Body of pancreas (tissue), 4 donors: Measurements from ENCODE around the gene CEACAM20. TPM values are rescaled to one million over a fixed set of nuclear protein-coding genes. Genes with fewer than 3 reads are reported as not detected.
"Not testable (repeated sequence)": the region's sequence is repeated elsewhere in the genome, so short reads cannot be mapped to it uniquely, and the experiment has no call there.

Experiments
- ATAC-seq: fragments of 150-250 bp; one replicate; pipeline ENCODE4 v1.9.1; 2016
- DNase-seq, 4 donors: peaks; one replicate each; pipeline ENCODE4 v3.0.0-alpha.2; 2019
- H3K27ac ChIP-seq, 4 donors: fragments of 200-600 bp; sonication (generic); 1 replicate in 3 of 4; 2 replicates in 1 of 4; pipeline versions ENCODE4 v1.5.1 to v1.6.1; 2016 to 2019; ENCODE audit warnings: mild to moderate bottlenecking in 1 of 4, mixed read lengths in 1 of 4, moderate library complexity in 1 of 4
- H3K27me3 ChIP-seq, 2 donors: fragments of 200-600 bp; sonication (generic); one replicate each; pipeline ENCODE4 v1.6.0; 2016; ENCODE audit warnings: mild to moderate bottlenecking in 1 of 2
- H3K36me3 ChIP-seq, 2 donors: fragments of 200-600 bp; sonication (generic); replicated peaks in 1 of 2; 2 replicates each; pipeline ENCODE4 v1.5.1; 2016; ENCODE audit warnings: low read depth in 2 of 2; ENCODE audit not compliant: insufficient read depth in 1 of 2
- H3K4me1 ChIP-seq: fragments of 200-600 bp; sonication (generic); one replicate; pipeline ENCODE4 v1.6.0; 2016
- H3K4me3 ChIP-seq, 2 donors: fragments of 200-600 bp; sonication (generic); 1 replicate in 1 of 2; 2 replicates in 1 of 2; pipeline ENCODE4 v1.5.1; 2016 to 2019
- H3K9me3 ChIP-seq, 3 donors: fragments of 200-600 bp; sonication (generic); 1 replicate in 2 of 3; 2 replicates in 1 of 3; pipeline ENCODE4 v1.5.1; 2016
- POLR2A ChIP-seq, 3 donors: fragments of 450-650 bp; IDR thresholded peaks; one replicate each; pipeline ENCODE4 v1.6.1; 2016; ENCODE audit warnings: antibody characterized with exemption in 3 of 3, mild to moderate bottlenecking in 2 of 3
- WGBS, 2 donors: methylation state at CpG; one replicate each; pipeline ENCODE4 v1.1.5; 2017; 5-methylcytosine and 5-hydroxymethylcytosine counted together
- intact Hi-C: fragments of 100-400 bp; cut with DNase I; formaldehyde crosslinking; loops from one replicate; pipeline ENCODE4 v1.15.1; 2023
- total RNA-seq, 2 donors: library from RNA; depleted of rRNA; stranded (reverse); fragments of >200 nt; gene quantifications; one replicate each; pipeline ENCODE4 v1.1.0, GENCODE V29; 2016
- TF ChIP-seq, protein P1 (sequence below), 7 experiments: fragments of 450-650 bp in 4 of 7; fragments of 200-600 bp in 3 of 7; sonication (generic) in 3 of 7; IDR thresholded peaks; one replicate each; pipeline ENCODE4 v1.5.1; 2016 to 2019; ENCODE audit warnings: antibody characterized with exemption in 7 of 7

The CEACAM20 gene
- total RNA-seq, 2 donors from 2014 or later: not detected

DNA sequence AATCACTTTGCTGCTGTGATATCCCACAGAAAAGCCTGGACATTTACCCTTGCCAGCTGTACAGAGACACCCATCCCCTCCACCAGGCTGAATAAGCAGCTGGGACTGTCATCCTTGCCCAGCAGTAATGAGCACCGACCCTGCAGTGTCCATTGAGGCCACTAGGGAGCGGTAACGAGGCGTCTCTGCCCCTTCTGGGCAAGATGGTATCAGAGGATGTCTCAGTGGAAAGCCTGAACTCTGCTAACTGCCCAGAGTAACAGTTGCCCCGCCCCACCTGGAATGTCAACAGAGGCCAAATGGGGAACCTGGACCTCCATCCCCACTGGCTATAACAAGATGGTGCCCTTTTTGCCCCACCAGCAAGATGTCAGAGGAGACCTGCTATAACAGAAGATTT, 22.8 kb upstream of the CEACAM20 start:
- intact Hi-C loops: no loop called here
- TF ChIP-seq, protein P1, sequence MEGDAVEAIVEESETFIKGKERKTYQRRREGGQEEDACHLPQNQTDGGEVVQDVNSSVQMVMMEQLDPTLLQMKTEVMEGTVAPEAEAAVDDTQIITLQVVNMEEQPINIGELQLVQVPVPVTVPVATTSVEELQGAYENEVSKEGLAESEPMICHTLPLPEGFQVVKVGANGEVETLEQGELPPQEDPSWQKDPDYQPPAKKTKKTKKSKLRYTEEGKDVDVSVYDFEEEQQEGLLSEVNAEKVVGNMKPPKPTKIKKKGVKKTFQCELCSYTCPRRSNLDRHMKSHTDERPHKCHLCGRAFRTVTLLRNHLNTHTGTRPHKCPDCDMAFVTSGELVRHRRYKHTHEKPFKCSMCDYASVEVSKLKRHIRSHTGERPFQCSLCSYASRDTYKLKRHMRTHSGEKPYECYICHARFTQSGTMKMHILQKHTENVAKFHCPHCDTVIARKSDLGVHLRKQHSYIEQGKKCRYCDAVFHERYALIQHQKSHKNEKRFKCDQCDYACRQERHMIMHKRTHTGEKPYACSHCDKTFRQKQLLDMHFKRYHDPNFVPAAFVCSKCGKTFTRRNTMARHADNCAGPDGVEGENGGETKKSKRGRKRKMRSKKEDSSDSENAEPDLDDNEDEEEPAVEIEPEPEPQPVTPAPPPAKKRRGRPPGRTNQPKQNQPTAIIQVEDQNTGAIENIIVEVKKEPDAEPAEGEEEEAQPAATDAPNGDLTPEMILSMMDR (IDR thresholded peaks at IDR 0.05): peak in 3 of 7 experiments; percentile 10 to 18 (median 12)
- no peak for TF ChIP-seq POLR2A (IDR thresholded peaks at IDR 0.05)
- Histone ChIP-seq H3K4me3 (no peak overlapping the region), H3K9me3 (no peaks in the 10 kb centered on the region), H3K27me3 (no peaks in the 10 kb centered on the region), H3K36me3 (no peaks in the 10 kb centered on the region), H3K27ac (no peak overlapping the region), H3K4me1 (no peaks in the 10 kb centered on the region)
- ATAC-seq (no peak), DNase-seq (peak in 1 of 4 donors; percentile 22)
- WGBS, 2 donors: 5 to 8% methylated on average over 4 to 5 of the region's 5 CpGs

DNA sequence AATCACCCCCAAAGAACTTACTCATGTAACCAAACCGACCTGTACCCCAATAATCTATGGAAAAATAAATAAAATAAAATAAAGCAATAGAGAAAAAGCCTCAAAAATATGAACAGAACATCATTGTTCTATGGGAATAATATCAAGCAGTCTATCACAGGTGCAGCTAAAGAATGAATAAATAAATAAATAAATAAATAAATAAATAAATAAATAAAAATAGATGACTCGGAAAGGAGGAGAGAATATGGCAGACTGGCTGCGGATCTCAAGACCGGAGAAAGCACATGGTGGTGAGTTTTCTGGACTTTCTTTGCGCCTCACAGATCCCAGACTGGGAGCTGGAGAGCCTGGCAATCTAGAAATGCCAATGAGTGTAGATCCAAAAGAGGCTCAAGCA, 22.4 kb upstream of the CEACAM20 start:
- TF ChIP-seq, protein P1 (IDR thresholded peaks at IDR 0.05): no peak
- TF ChIP-seq POLR2A (IDR thresholded peaks at IDR 0.05): no peak
- no peak overlapping the region for H3K4me3 ChIP-seq
- no peaks in the 10 kb centered on the region for H3K36me3 ChIP-seq
- H3K9me3 ChIP-seq: no peaks in the 10 kb centered on the region
- no peak for ATAC-seq
- intact Hi-C loops: no loop called here
- H3K27me3 ChIP-seq: no peaks in the 10 kb centered on the region
- H3K27ac ChIP-seq: no peak overlapping the region
- no peaks in the 10 kb centered on the region for H3K4me1 ChIP-seq
- DNase-seq: no peak
- 68 to 77% methylated on average over 5 of the region's 5 CpGs for WGBS, 2 donors

DNA sequence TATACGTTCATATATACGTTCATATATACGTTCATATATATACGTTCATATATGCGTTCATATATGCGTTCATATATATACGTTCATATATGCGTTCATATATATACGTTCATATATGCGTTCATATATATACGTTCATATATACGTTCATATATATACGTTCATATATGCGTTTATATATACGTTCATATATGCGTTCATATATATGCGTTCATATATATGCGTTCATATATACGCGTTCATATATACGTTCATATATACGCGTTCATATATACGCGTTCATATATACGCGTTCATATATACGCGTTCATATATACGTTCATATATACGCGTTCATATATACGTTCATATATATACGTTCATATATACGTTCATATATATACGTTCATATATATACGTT, 21.5 kb upstream of the CEACAM20 start:
- DNase-seq, H3K9me3 ChIP-seq, H3K36me3 ChIP-seq, H3K27me3 ChIP-seq, H3K4me1 ChIP-seq, H3K4me3 ChIP-seq, H3K27ac ChIP-seq, intact Hi-C loops, ATAC-seq: not testable (repeated sequence)
- 83% methylated on average over 37 of the region's 37 CpGs for WGBS, 2 donors

DNA sequence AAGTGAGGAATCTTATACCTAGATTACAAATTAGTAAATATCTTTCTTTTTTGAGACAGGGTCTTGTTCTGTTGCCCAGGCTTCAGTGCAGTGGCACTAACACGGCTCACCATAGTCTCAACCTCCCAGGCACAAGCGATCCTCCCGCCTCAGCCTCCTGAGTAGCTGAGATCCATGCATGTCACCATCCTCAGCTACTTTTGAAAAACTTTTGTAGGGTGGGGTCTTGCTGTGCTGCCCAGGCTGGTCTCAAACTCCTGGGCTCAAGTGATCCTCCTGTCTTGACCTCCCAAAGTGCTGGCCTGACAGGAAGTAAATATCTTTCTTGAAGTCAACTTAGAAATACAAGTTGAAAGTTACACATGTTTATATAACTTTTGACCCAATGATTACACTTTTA, 20.0 kb upstream of the CEACAM20 start:
- Histone ChIP-seq H3K9me3 (no peaks in the 10 kb centered on the region), H3K4me3 (no peak overlapping the region), H3K27ac (no peak overlapping the region), H3K36me3 (no peaks in the 10 kb centered on the region), H3K4me1 (no peaks in the 10 kb centered on the region), H3K27me3 (no peaks in the 10 kb centered on the region)
- TF ChIP-seq POLR2A (IDR thresholded peaks at IDR 0.05): no peak
- TF ChIP-seq, protein P1 (IDR thresholded peaks at IDR 0.05): no peak
- intact Hi-C loops: no loop called here
- WGBS, 2 donors: 81 to 92% methylated on average over 3 of the region's 3 CpGs
- DNase-seq (no peak), ATAC-seq (no peak)

DNA sequence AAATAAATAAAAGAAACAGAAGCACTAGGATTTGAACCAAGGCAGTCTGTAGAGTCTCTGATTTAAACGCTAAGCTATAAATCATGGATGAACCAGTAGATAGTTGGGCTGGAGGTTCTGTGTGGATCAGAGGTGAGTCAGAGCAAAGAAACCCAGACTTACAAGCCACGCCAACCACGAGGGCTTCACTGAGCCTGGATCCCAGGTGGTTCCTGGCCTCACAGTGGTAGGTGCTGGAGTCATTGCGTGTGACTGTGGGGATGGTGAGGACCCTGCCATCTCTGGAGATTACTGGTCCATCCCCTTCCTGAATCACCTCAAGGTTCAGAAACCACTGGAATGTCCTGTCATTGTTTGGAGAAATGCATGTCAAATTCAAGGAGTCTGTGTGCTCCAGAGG, 19.3 kb upstream of the CEACAM20 start:
- intact Hi-C loops: no loop called here

More for the DNA sequence above, 19.3 kb upstream of the CEACAM20 start:
- no peaks in the 10 kb centered on the region for H3K4me1 ChIP-seq
- H3K27ac ChIP-seq: no peak overlapping the region
- H3K4me3 ChIP-seq: no peak overlapping the region
- WGBS, 2 donors: 64 to 78% methylated on average over 4 of the region's 4 CpGs
- no peaks in the 10 kb centered on the region for H3K9me3 ChIP-seq
- no peak for ATAC-seq
- no peaks in the 10 kb centered on the region for H3K27me3 ChIP-seq
- TF ChIP-seq, protein P1 (IDR thresholded peaks at IDR 0.05): no peak
- TF ChIP-seq POLR2A (IDR thresholded peaks at IDR 0.05): no peak
- DNase-seq: no peak
- no peaks in the 10 kb centered on the region for H3K36me3 ChIP-seq
